K562 (cell line): ENCODE results near the gene NAPB. TPM values are rescaled to one million over a fixed set of nuclear protein-coding genes. Genes with fewer than 3 reads are reported as not detected.

Experiments used
- ATAC-seq: fragments of 200-7000 bp; cut with Tn5 transposase; 3 replicates; pipeline ENCODE4 v1.9.1; 2020; ENCODE audit warnings: moderate library complexity
- BruUV-seq: library from RNA; stranded (reverse); fragments of 400-500 nt; replicated peaks from 2 replicates; lab custom pipeline; 2021; lab: Mats Ljungman, UMichigan
- CTCF ChIA-PET: fragments of 300-600 bp; formaldehyde crosslinking; extraction: SDS; loops from one replicate; lab custom pipeline; 2021; ENCODE audit warnings: low intra/inter-chr PET ratio; lab: Yijun Ruan, JAX
- POLR2A ChIA-PET: fragments of 300-600, 350-650 bp; sonication (Branson Sonifier 250); formaldehyde crosslinking; extraction: SDS; loops from one replicate; lab custom pipeline; 2021; ENCODE audit warnings: antibody characterized with exemption, inconsistent platforms; lab: Yijun Ruan, JAX
- DNase-seq, 4 experiments: peaks; one replicate each; pipeline versions ENCODE4 v3.0.0 to v3.0.0-alpha.2; 2011 to 2018; ENCODE audit warnings: low spot score in 3 of 4, mixed read lengths in 3 of 4; ENCODE audit errors: extremely low read depth in 1 of 4
- FAIRE-seq: peaks from 2 replicates; lab custom pipeline; 2011; peaks lifted over from hg19 to GRCh38; lab: Jason Lieb, UNC
- H2AFZ ChIP-seq: 2 replicates; pipeline ENCODE4 v1.6.0; 2011; ENCODE audit warnings: low read depth, low read length, control low read depth, inconsistent platforms
- H3K27ac ChIP-seq: fragments of 200-600 bp; 3 replicates; pipeline ENCODE4 v1.8.0; 2011; ENCODE audit warnings: low read depth, mild to moderate bottlenecking, control low read depth, inconsistent platforms, low read length, moderate library complexity, mixed read lengths; ENCODE audit errors: extremely low read depth
- H3K27me3 ChIP-seq, 2 experiments: fragments of 300-600 bp in 1 of 2; 2 replicates in 1 of 2; 3 replicates in 1 of 2; pipeline versions ENCODE4 v1.6.0 to v1.8.0; 2011; ENCODE audit warnings: inconsistent platforms in 2 of 2, low read length in 2 of 2, mild to moderate bottlenecking in 1 of 2, mixed read lengths in 1 of 2, moderate library complexity in 1 of 2; ENCODE audit not compliant: control insufficient read depth in 2 of 2, insufficient read depth in 2 of 2
- H3K36me3 ChIP-seq: fragments of 300-600 bp; 3 replicates; pipeline ENCODE4 v1.8.0; 2011; ENCODE audit warnings: mild to moderate bottlenecking, low read length, inconsistent platforms; ENCODE audit not compliant: control insufficient read depth, insufficient read depth
- H3K4me1 ChIP-seq, 2 experiments: fragments of 200-600 bp in 1 of 2; replicated peaks in 1 of 2; 2 replicates in 1 of 2; 3 replicates in 1 of 2; pipeline versions ENCODE4 v1.5.1 to v1.8.0; 2011; ENCODE audit warnings: inconsistent platforms in 2 of 2, low read length in 2 of 2, mild to moderate bottlenecking in 1 of 2, mixed read lengths in 1 of 2, moderate library complexity in 1 of 2; ENCODE audit not compliant: control insufficient read depth in 2 of 2, insufficient read depth in 2 of 2
- H3K4me2 ChIP-seq: 2 replicates; pipeline ENCODE4 v1.6.1; 2011; ENCODE audit warnings: low read length, control low read depth, inconsistent platforms, mixed read lengths; ENCODE audit not compliant: insufficient read depth
- H3K4me3 ChIP-seq: fragments of 200-600 bp; sonication (generic), shearing (Covaris generic); 2 replicates; pipeline ENCODE4 v1.5.1; 2016; ENCODE audit warnings: control low read depth, inconsistent platforms
- H3K79me2 ChIP-seq: fragments of 200-600 bp; 3 replicates; pipeline ENCODE4 v1.8.0; 2011; ENCODE audit warnings: low read length, inconsistent platforms; ENCODE audit not compliant: control insufficient read depth, insufficient read depth
- H3K9ac ChIP-seq, 2 experiments: 2 replicates each; pipeline versions ENCODE4 v1.6.0 to v1.6.1; 2011; ENCODE audit warnings: low read depth in 2 of 2, low read length in 2 of 2, control low read depth in 1 of 2, inconsistent platforms in 1 of 2, mild to moderate bottlenecking in 1 of 2, mixed read lengths in 1 of 2; ENCODE audit not compliant: insufficient read depth in 1 of 2
- H3K9me1 ChIP-seq: one replicate; pipeline ENCODE4 v1.6.0; 2011; ENCODE audit warnings: inconsistent platforms, mild to moderate bottlenecking, low read length, moderate library complexity; ENCODE audit not compliant: control insufficient read depth, insufficient read depth
- H3K9me3 ChIP-seq: replicated peaks from 2 replicates; pipeline ENCODE4 v1.5.1; 2011; ENCODE audit warnings: low read depth, low read length, inconsistent platforms; ENCODE audit not compliant: control insufficient read depth, insufficient read depth
- H4K20me1 ChIP-seq: replicated peaks from 2 replicates; pipeline ENCODE4 v1.6.1; 2011; ENCODE audit warnings: low read length, inconsistent platforms, mixed read lengths; ENCODE audit not compliant: control insufficient read depth, insufficient read depth
- CTCF ChIP-seq, 3 experiments: IDR thresholded peaks in 2 of 3; conservative IDR thresholded peaks in 1 of 3; 2 replicates each; pipeline ENCODE4 v1.5.1; 2011 to 2012; ENCODE audit warnings: low read length in 3 of 3, mild to moderate bottlenecking in 3 of 3, control low read depth in 2 of 3, improper control_type of control experiment in 1 of 3, inconsistent platforms in 1 of 3, low read depth in 1 of 3, mixed read lengths in 1 of 3, moderate library complexity in 1 of 3; ENCODE audit not compliant: insufficient read depth in 2 of 3
- DPF2 ChIP-seq: fragments of 450-650 bp; IDR thresholded peaks from 2 replicates; pipeline ENCODE4 v1.6.1; 2016
- E2F6 ChIP-seq, 2 experiments: IDR thresholded peaks; 2 replicates each; pipeline ENCODE4 v1.6.1; 2011; ENCODE audit warnings: borderline replicate concordance in 1 of 2, control low read depth in 1 of 2, low read depth in 1 of 2, low read length in 1 of 2, mild to moderate bottlenecking in 1 of 2, mixed read lengths in 1 of 2, moderate library complexity in 1 of 2; ENCODE audit not compliant: insufficient read depth in 1 of 2, insufficient read length in 1 of 2, poor library complexity in 1 of 2, severe bottlenecking in 1 of 2; ENCODE audit errors: extremely low read depth in 1 of 2
- FOXA3 ChIP-seq, 2 experiments: fragments of 450-650 bp in 1 of 2; sonication (generic) in 1 of 2; formaldehyde crosslinking; IDR thresholded peaks in 1 of 2; conservative IDR thresholded peaks in 1 of 2; 2 replicates each; pipeline versions ENCODE4 v1.4.0 to v1.8.0; 2020 to 2022; ENCODE audit warnings: mild to moderate bottlenecking in 2 of 2, missing genetic modification reagents in 1 of 2
- GATA2 ChIP-seq: sonication (generic); formaldehyde crosslinking; IDR thresholded peaks from 2 replicates; pipeline ENCODE4 v1.4.0; 2020; ENCODE audit warnings: mild to moderate bottlenecking, missing genetic modification reagents
- HDAC6 ChIP-seq: IDR thresholded peaks from 2 replicates; pipeline ENCODE4 v1.6.1; 2012; ENCODE audit warnings: low read depth, mild to moderate bottlenecking, control low read depth, inconsistent platforms, low read length, moderate library complexity
- KAT8 ChIP-seq: fragments of 450-650 bp; IDR thresholded peaks from 2 replicates; pipeline ENCODE4 v1.6.1; 2016; ENCODE audit warnings: low read depth, mild to moderate bottlenecking
- MEIS2 ChIP-seq: fragments of 450-650 bp; IDR thresholded peaks from 2 replicates; pipeline ENCODE4 v1.6.1; 2014; ENCODE audit warnings: mild to moderate bottlenecking; ENCODE audit not compliant: partially characterized antibody
- POLR2B ChIP-seq: fragments of 450-650 bp; IDR thresholded peaks from 2 replicates; pipeline ENCODE4 v1.6.1; 2018; ENCODE audit warnings: low read depth; ENCODE audit not compliant: partially characterized antibody
- ZNF316 ChIP-seq: fragments of 450-650 bp; IDR thresholded peaks from 2 replicates; pipeline ENCODE4 v1.6.1; 2016
- ZNF324 ChIP-seq: fragments of 250-450 bp; sonication (Bioruptor Pico); IDR thresholded peaks from 2 replicates; pipeline ENCODE4 v1.4.0; 2020; ENCODE audit warnings: mild to moderate bottlenecking
- ZNF347 ChIP-seq: fragments of 450-650 bp; formaldehyde crosslinking; IDR thresholded peaks from 2 replicates; pipeline ENCODE4 v1.4.0; 2020; ENCODE audit warnings: low read depth, mild to moderate bottlenecking, moderate library complexity
- ZNF766 ChIP-seq: fragments of 200-800 bp; sonication (Bioruptor generic); conservative IDR thresholded peaks from 2 replicates; pipeline ENCODE4 v1.6.1; 2016; ENCODE audit warnings: missing genetic modification characterization, missing compliant biosample characterization
- ZNF77 ChIP-seq: fragments of 250-450 bp; sonication (Bioruptor Pico); IDR thresholded peaks from 2 replicates; pipeline ENCODE4 v1.5.0; 2020
- WGBS: fragments of 100-300 bp; shearing (Covaris generic); methylation state at CpG from one replicate; pipeline ENCODE4 v1.1.6; 2016; ENCODE audit warnings: low coverage, mixed read lengths; ENCODE audit not compliant: insufficient coverage; ENCODE audit errors: missing lambda C conversion rate; 5-methylcytosine and 5-hydroxymethylcytosine counted together
- in situ Hi-C: fragments of 300-500 bp; cut with MboI; formaldehyde crosslinking; loops from 4 replicates; pipeline ENCODE4 v1.15.0; 2018; ENCODE audit warnings: inconsistent platforms, mixed read lengths
- intact Hi-C: fragments of 100-400 bp; cut with micrococcal nuclease; formaldehyde crosslinking; loops from 2 replicates; pipeline ENCODE4 v1.14.2; 2022
- polyA plus RNA-seq, 8 experiments: library from polyadenylated mRNA; depleted of rRNA in 4 of 8; stranded (reverse) in 5 of 8; unstranded in 3 of 8; fragments of >200 nt; fragmentation: Nextera tagmentation in 2 of 8; fragmentation: Illumina TruSeq in 1 of 8; extraction: Ambion mirVana in 2 of 8; extraction: Trizol in 1 of 8; gene quantifications; 2 replicates each; pipeline versions ENCODE4 v1.2.1 to v1.2.3, GENCODE V29; 2011 to 2014; ENCODE audit warnings: inconsistent platforms in 1 of 8, missing spikeins in 1 of 8
- total RNA-seq, 7 experiments: library from RNA; depleted of rRNA in 6 of 7; stranded (reverse); fragments of >200 nt in 6 of 7; fragmentation: Illumina TruSeq in 2 of 7; extraction: Trizol in 2 of 7; gene quantifications; 2 replicates each; pipeline versions ENCODE4 v1.2.1 to v1.2.3, GENCODE V29; 2011 to 2021; ENCODE audit warnings: low replicate concordance in 1 of 7
- TF ChIP-seq, protein P1 (sequence below): fragments of 450-650 bp; formaldehyde crosslinking; IDR thresholded peaks from 2 replicates; pipeline ENCODE4 v1.4.0; 2022; ENCODE audit warnings: missing genetic modification characterization
- TF ChIP-seq, protein P2 (sequence below): sonication (generic); formaldehyde crosslinking; IDR thresholded peaks from 2 replicates; pipeline ENCODE4 v1.8.1; 2023; ENCODE audit warnings: mild to moderate bottlenecking, missing genetic modification reagents

Gene NAPB
- total and polyA plus RNA-seq, 9 of the 15 experiments (the other 6 are each of a cell fraction or from before 2014, with no cell fraction given), result 1.4 to 7.7 (median 5.2) TPM

DNA sequence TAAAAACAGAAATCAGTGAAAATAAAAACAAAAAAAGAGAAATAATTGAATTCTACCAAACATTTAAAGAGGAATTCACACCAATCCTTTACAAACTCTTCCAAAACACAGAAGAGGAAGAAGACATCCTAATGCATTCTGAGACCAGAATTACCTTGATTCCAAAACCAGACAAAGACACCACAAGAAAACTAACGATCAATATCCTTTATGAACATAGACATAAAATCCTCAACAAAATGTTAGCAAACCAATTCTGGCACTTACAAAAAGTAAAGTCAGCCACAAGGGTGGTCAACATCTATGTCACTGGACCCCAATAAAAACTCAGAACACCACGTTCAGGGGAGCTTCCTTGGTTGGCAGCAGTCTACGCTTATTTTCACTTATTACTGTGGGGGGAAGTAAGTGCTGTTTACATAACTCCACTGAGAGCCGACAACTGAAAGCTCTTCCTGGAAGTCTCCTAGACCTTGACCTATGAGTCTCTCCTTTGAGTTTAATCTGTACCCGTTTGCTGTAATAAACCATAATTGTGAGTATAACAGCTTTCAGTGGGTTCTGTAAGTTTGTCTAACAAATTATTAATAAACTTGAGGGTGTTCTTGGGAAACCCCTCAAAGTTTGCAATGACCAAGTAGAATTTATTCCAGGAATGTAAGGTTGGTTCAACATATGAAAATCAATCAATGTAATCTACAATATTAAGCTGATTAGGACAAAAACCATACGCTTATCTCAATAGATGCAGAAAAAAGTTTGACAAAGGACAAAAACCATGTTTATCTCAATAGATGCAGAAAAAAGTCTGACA lies 34.8 kb downstream of the NAPB start:
- no peak for DNase-seq
- 0 out of 5 replicates have a peak, but pooled peaks cover 0 to 2% of the 10 kb centered on the region in 2 experiments for H3K4me1 ChIP-seq
- FAIRE-seq, result no peak
- H3K4me2 ChIP-seq, result no peak overlapping the region
- in situ Hi-C loops, result no loop called here
- no peak overlapping the region for H3K9ac ChIP-seq
- ATAC-seq, result peak; percentile 40; the same call in 1 of the 3 replicates
- H2AFZ ChIP-seq, result no peak overlapping the region
- H3K4me3 ChIP-seq, result no peak overlapping the region
- no peaks in the 10 kb centered on the region for H3K9me1 ChIP-seq
- no peaks in the 10 kb centered on the region for H4K20me1 ChIP-seq
- BruUV-seq, result no TSS peak
- 52% methylated on average over 6 of the region's 6 CpGs for WGBS
- H3K27me3 ChIP-seq, result no peaks in the 10 kb centered on the region
- H3K36me3 ChIP-seq, result peaks cover 60% of the 10 kb centered on the region
- H3K27ac ChIP-seq, result no peak overlapping the region
- no peaks in the 10 kb centered on the region for H3K9me3 ChIP-seq
- CTCF ChIA-PET, result no interaction called here
- H3K79me2 ChIP-seq, result peaks cover 7% of the 10 kb centered on the region; the same call in 2 of the 3 replicates
- POLR2A ChIA-PET, result interaction anchor here (0.9 to 1.6 kb wide), 3 partner anchors 7 to 12 kb away, joined by 3 to 4 read pairs (median 3); no protein-coding TSS in a partner anchor
- intact Hi-C loops, result no loop called here
- TF ChIP-seq CTCF (IDR thresholded peaks at IDR 0.05 in 2 of 3, conservative IDR thresholded peaks at IDR 0.05 in 1 of 3; ENCODE audit: insufficient read depth in 2 of 3, low read depth in 1 of 3, low read length in 3 of 3) (no peak), ZNF324 (CRISPR knock-in tag) (peak; percentile 94), ZNF766 (no peak), HDAC6 (no peak), E2F6 (IDR thresholded peaks at IDR 0.05; ENCODE audit: borderline replicate concordance in 1 of 2, extremely low read depth in 1 of 2, insufficient read depth in 1 of 2, insufficient read length in 1 of 2, low read depth in 1 of 2, low read length in 1 of 2, poor library complexity in 1 of 2, severe bottlenecking in 1 of 2) (no peak), ZNF77 (CRISPR knock-in tag) (no peak), DPF2 (no peak), GATA2 (CRISPR knock-in tag) (no peak), FOXA3 (CRISPR knock-in tag; conservative IDR thresholded peaks at IDR 0.05 in 1 of 2, IDR thresholded peaks at IDR 0.05 in 1 of 2) (peak; percentile 73; a peak in 3 of 4 replicates), KAT8 (no peak), ZNF347 (CRISPR knock-in tag) (no peak), ZNF316 (no peak), MEIS2 (peak; percentile 16), POLR2B (no peak)
- TF ChIP-seq, protein P1, sequence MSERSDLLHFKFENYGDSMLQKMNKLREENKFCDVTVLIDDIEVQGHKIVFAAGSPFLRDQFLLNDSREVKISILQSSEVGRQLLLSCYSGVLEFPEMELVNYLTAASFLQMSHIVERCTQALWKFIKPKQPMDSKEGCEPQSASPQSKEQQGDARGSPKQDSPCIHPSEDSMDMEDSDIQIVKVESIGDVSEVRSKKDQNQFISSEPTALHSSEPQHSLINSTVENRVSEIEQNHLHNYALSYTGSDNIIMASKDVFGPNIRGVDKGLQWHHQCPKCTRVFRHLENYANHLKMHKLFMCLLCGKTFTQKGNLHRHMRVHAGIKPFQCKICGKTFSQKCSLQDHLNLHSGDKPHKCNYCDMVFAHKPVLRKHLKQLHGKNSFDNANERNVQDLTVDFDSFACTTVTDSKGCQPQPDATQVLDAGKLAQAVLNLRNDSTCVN (CRISPR knock-in tag), result no peak
- TF ChIP-seq, protein P2, sequence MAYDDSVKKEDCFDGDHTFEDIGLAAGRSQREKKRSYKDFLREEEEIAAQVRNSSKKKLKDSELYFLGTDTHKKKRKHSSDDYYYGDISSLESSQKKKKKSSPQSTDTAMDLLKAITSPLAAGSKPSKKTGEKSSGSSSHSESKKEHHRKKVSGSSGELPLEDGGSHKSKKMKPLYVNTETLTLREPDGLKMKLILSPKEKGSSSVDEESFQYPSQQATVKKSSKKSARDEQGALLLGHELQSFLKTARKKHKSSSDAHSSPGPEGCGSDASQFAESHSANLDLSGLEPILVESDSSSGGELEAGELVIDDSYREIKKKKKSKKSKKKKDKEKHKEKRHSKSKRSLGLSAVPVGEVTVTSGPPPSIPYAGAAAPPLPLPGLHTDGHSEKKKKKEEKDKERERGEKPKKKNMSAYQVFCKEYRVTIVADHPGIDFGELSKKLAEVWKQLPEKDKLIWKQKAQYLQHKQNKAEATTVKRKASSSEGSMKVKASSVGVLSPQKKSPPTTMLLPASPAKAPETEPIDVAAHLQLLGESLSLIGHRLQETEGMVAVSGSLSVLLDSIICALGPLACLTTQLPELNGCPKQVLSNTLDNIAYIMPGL (CRISPR knock-in tag), result no peak
